ENCODE results near the gene TRIM49C.
"Not testable (repeated sequence)": the region's sequence is repeated elsewhere in the genome, so short reads cannot be mapped to it uniquely, and the experiment has no call there.

The TRIM49C gene

GRCh38 chr11:90030806-90031205, at the start of gene TRIM49C:
TRIM49C (plus strand) TSS chr11:90031106; CDS start chr11:90035212, 4,106 bp downstream.
- not testable (repeated sequence) for DNase-seq (ENCODE audit: low spot score)

- DNase-seq (ENCODE audit: low spot score), result not testable (repeated sequence)
These were observed 6.7 kb upstream of the TRIM49C start for GRCh38 chr11:90024184-90024583.

- DNase-seq (ENCODE audit: low spot score), result not testable (repeated sequence)
These were observed 20.8 kb downstream of the TRIM49C start for GRCh38 chr11:90051591-90052209.

GRCh38 chr11:90052311-90052710, 21.4 kb downstream of the TRIM49C start:
- DNase-seq (ENCODE audit: low spot score), result not testable (repeated sequence)

- not testable (repeated sequence) for DNase-seq (ENCODE audit: low spot score)
These were observed 22.6 kb downstream of the TRIM49C start for GRCh38 chr11:90053545-90053944.

- DNase-seq (ENCODE audit: low spot score), result not testable (repeated sequence)
These were observed 54.7 kb downstream of the TRIM49C start, which contains the start of gene UBTFL1 for GRCh38 chr11:90085650-90086049. UBTFL1 (plus strand) TSS chr11:90085950; CDS start chr11:90085950, 0 bp downstream.

- not testable (repeated sequence) for DNase-seq (ENCODE audit: low spot score)
These were observed 57.8 kb downstream of the TRIM49C start for GRCh38 chr11:90088731-90089130.
